ENCODE measurements around the gene ING5.

GRCh38 chr2:241656190-241656741, 45.6 kb upstream of the ING5 start:
- TF ChIP-seq CTCF (IDR thresholded peaks at IDR 0.05; ENCODE audit: low read length), result no peak
- no peak for TF ChIP-seq EZH2 (IDR thresholded peaks at IDR 0.05; ENCODE audit: borderline replicate concordance, low read length)
